ENCODE data around the gene PHETA1.

DNA sequence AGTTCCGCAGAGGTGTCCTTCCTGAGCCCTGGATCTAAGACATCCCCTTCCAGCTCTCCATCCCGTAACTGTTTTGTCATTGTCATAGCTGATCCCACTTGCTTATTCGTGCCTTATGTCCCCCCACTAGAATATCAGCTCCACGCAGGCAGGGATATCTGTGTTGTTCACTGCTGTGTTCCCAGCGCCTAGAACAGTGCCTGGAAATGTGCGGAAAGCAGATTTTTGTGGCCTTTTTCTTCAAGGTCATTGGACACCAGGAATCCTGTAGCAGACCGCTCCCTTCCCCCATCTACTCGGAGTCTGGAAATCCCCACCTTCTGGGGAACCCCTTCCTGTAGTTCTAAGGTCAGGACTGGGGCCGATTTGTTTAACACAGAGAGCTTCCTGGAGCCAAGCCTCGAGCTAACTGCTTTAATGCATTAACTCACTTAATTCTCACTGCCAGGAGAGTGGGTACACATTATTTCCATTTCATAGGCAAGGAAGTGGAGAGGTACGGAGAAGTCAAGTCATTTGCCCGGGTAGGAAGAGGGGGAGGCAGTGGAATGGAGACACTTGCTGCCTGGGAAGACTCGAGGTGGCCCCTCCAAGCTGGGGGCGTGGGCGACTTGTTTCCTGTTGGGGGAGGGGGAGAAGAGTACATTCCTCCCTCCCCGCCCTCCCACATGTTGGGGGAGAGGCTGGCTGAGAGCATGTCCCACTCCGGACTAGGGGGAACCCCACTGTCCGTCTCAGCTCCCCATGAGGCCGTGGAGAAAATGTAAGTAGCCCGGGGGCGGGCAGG lies 35.7 kb upstream of the PHETA1 start:
- TF ChIP-seq, protein P1, sequence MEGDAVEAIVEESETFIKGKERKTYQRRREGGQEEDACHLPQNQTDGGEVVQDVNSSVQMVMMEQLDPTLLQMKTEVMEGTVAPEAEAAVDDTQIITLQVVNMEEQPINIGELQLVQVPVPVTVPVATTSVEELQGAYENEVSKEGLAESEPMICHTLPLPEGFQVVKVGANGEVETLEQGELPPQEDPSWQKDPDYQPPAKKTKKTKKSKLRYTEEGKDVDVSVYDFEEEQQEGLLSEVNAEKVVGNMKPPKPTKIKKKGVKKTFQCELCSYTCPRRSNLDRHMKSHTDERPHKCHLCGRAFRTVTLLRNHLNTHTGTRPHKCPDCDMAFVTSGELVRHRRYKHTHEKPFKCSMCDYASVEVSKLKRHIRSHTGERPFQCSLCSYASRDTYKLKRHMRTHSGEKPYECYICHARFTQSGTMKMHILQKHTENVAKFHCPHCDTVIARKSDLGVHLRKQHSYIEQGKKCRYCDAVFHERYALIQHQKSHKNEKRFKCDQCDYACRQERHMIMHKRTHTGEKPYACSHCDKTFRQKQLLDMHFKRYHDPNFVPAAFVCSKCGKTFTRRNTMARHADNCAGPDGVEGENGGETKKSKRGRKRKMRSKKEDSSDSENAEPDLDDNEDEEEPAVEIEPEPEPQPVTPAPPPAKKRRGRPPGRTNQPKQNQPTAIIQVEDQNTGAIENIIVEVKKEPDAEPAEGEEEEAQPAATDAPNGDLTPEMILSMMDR (IDR thresholded peaks at IDR 0.05 in 4 of 5, conservative IDR thresholded peaks at IDR 0.05 in 1 of 5), result no peak
- no peak for TF ChIP-seq POLR2A (IDR thresholded peaks at IDR 0.05)

Measured in gastrocnemius medialis (tissue), 4 donors.